KMS-11 (cell line): Measurements from ENCODE around the gene CD1D.
A peak's percentile ranks its signal among the peaks of the same experiment; 100 is the strongest.

Experiments
- H2AFZ ChIP-seq: fragments of 200-600 bp; sonication (generic); 2 replicates; pipeline ENCODE4 v1.6.1; 2016; ENCODE audit warnings: antibody characterized with exemption, mixed run types, low read depth
- H3K27ac ChIP-seq: fragments of 200-600 bp; sonication (generic); 2 replicates; pipeline ENCODE4 v1.6.1; 2016; ENCODE audit warnings: mild to moderate bottlenecking, mixed run types
- H3K27me3 ChIP-seq: fragments of 200-600 bp; sonication (generic); 2 replicates; pipeline ENCODE4 v1.6.1; 2017; ENCODE audit warnings: mild to moderate bottlenecking, low read depth, mixed run types, moderate library complexity; ENCODE audit not compliant: insufficient read depth
- H3K36me3 ChIP-seq: fragments of 200-600 bp; sonication (generic); 2 replicates; pipeline ENCODE4 v1.6.1; 2017; ENCODE audit warnings: mild to moderate bottlenecking, mixed run types; ENCODE audit not compliant: insufficient read depth
- H3K4me1 ChIP-seq: fragments of 200-600 bp; sonication (generic); 2 replicates; pipeline ENCODE4 v1.6.1; 2016; ENCODE audit warnings: mild to moderate bottlenecking, low read depth, mixed run types; ENCODE audit not compliant: poor library complexity, severe bottlenecking
- H3K4me2 ChIP-seq: fragments of 200-600 bp; sonication (generic); 2 replicates; pipeline ENCODE4 v1.7.0; 2016; ENCODE audit warnings: mild to moderate bottlenecking, mixed run types
- H3K4me3 ChIP-seq: fragments of 200-600 bp; sonication (generic); IDR thresholded peaks from 2 replicates; pipeline ENCODE4 v1.6.1; 2017; ENCODE audit warnings: low read depth, low read length, mixed read lengths; ENCODE audit not compliant: insufficient read depth
- H3K79me2 ChIP-seq: fragments of 200-600 bp; sonication (generic); 2 replicates; pipeline ENCODE4 v1.6.1; 2016; ENCODE audit warnings: low read depth, mixed run types; ENCODE audit not compliant: insufficient read depth
- H3K9ac ChIP-seq: fragments of 200-600 bp; sonication (generic); 2 replicates; pipeline ENCODE4 v1.6.1; 2016; ENCODE audit warnings: mild to moderate bottlenecking, mixed run types
- H4K20me1 ChIP-seq: fragments of 200-600 bp; sonication (generic); 2 replicates; pipeline ENCODE4 v1.6.1; 2016; ENCODE audit warnings: mild to moderate bottlenecking, mixed run types; ENCODE audit not compliant: insufficient read depth
- CTCF ChIP-seq: fragments of 200-600 bp; sonication (generic); conservative IDR thresholded peaks from 2 replicates; pipeline ENCODE4 v1.6.1; 2017; ENCODE audit warnings: low read depth, mild to moderate bottlenecking, antibody characterized with exemption, low read length, moderate library complexity, mixed read lengths

The CD1D gene

GRCh38 chr1:158180741-158181576 is at the start of gene CD1D:
CD1D (plus strand) TSS chr1:158180895; CDS start chr1:158181102, 207 bp downstream.
- H3K27me3 ChIP-seq = peaks cover 13% of the 10 kb centered on the region; the same call in 1 of the 2 replicates
- no peak within 1 kb of the TSS for H3K4me3 ChIP-seq
- TF ChIP-seq CTCF = no peak
- no peaks in the 10 kb centered on the region for H3K4me1 ChIP-seq
- no peaks in the 10 kb centered on the region for H3K36me3 ChIP-seq
- no peaks in the 10 kb centered on the region for H3K79me2 ChIP-seq
- H3K27ac ChIP-seq = no peak within 1 kb of the TSS
- H4K20me1 ChIP-seq = no peaks in the 10 kb centered on the region
- H3K4me2 ChIP-seq = peak within 1 kb of the TSS; percentile 5; the same call in 1 of the 2 replicates
- H2AFZ ChIP-seq = peak within 1 kb of the TSS; percentile 2; the same call in 1 of the 2 replicates
- no peak within 1 kb of the TSS for H3K9ac ChIP-seq

GRCh38 chr1:158131217-158131616 is 49.5 kb upstream of the CD1D start:
- no peaks in the 10 kb centered on the region for H4K20me1 ChIP-seq
- TF ChIP-seq CTCF = no peak
- no peaks in the 10 kb centered on the region for H3K79me2 ChIP-seq
- H3K4me1 ChIP-seq = peaks cover 14% of the 10 kb centered on the region
- H3K4me3 ChIP-seq = no peak overlapping the region
- no peak overlapping the region for H2AFZ ChIP-seq
- H3K9ac ChIP-seq = no peak overlapping the region
- no peak overlapping the region for H3K4me2 ChIP-seq
- H3K36me3 ChIP-seq = no peaks in the 10 kb centered on the region
- H3K27ac ChIP-seq = no peak overlapping the region
- peaks cover 46% of the 10 kb centered on the region for H3K27me3 ChIP-seq

- Histone ChIP-seq H3K27ac (no peak overlapping the region), H3K27me3 (no peaks in the 10 kb centered on the region), H3K4me1 (no peaks in the 10 kb centered on the region), H3K4me2 (no peak overlapping the region), H3K36me3 (no peaks in the 10 kb centered on the region), H3K79me2 (no peaks in the 10 kb centered on the region), H2AFZ (no peak overlapping the region), H3K4me3 (no peak overlapping the region), H4K20me1 (no peaks in the 10 kb centered on the region), H3K9ac (no peak overlapping the region)
- no peak for TF ChIP-seq CTCF
Measured at GRCh38 chr1:158140764-158141192, 39.9 kb upstream of the CD1D start.

GRCh38 chr1:158145173-158145719 is 35.4 kb upstream of the CD1D start:
- H4K20me1 ChIP-seq = no peaks in the 10 kb centered on the region
- H2AFZ ChIP-seq = no peak overlapping the region
- H3K4me1 ChIP-seq = peaks cover 8% of the 10 kb centered on the region
- H3K9ac ChIP-seq = no peak overlapping the region
- H3K27ac ChIP-seq = no peak overlapping the region
- no peak overlapping the region for H3K4me2 ChIP-seq
- H3K4me3 ChIP-seq = no peak overlapping the region
- H3K27me3 ChIP-seq = no peaks in the 10 kb centered on the region
- H3K36me3 ChIP-seq = no peaks in the 10 kb centered on the region
- no peak for TF ChIP-seq CTCF
- no peaks in the 10 kb centered on the region for H3K79me2 ChIP-seq
